ENCODE measurements around the gene AUP1.

- TF ChIP-seq, protein P1, sequence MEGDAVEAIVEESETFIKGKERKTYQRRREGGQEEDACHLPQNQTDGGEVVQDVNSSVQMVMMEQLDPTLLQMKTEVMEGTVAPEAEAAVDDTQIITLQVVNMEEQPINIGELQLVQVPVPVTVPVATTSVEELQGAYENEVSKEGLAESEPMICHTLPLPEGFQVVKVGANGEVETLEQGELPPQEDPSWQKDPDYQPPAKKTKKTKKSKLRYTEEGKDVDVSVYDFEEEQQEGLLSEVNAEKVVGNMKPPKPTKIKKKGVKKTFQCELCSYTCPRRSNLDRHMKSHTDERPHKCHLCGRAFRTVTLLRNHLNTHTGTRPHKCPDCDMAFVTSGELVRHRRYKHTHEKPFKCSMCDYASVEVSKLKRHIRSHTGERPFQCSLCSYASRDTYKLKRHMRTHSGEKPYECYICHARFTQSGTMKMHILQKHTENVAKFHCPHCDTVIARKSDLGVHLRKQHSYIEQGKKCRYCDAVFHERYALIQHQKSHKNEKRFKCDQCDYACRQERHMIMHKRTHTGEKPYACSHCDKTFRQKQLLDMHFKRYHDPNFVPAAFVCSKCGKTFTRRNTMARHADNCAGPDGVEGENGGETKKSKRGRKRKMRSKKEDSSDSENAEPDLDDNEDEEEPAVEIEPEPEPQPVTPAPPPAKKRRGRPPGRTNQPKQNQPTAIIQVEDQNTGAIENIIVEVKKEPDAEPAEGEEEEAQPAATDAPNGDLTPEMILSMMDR (IDR thresholded peaks at IDR 0.05) = no peak
- no peak for TF ChIP-seq POLR2AphosphoS5 (IDR thresholded peaks at IDR 0.05)
Measured at GRCh38 chr2:74536166-74536950, 6.9 kb upstream of the AUP1 start.
